NCI-H345 treated with DMSO at 0.1 percent for 48 hours (cell line): Measurements from ENCODE around the gene DMXL1.

Experiments used
- DNase-seq: peaks from one replicate; lab custom pipeline; 2025; ENCODE audit not compliant: unreplicated experiment; lab: John Stamatoyannopoulos, UW

The DMXL1 gene

DNA sequence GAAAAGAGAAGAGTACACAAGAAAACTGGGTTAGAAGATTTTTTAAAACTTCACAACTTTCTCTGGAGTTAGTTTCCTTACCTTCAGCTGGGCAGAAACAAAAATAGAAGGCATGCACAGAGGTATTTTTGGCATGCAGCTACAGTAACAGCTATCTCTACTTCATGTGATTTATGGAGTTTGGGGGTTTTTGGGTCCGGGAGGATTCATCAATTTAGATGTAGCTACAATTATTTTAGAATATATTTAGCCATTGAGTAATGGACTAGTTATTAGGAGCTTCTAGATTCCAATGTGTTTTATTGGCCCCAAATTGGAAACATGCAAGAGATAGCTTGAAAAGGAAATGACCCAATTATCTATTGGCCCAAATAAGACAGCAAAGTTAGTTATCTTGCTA, 193.3 kb downstream of the DMXL1 start:
- DNase-seq, result no peak

- DNase-seq, result peak; percentile 62
Observed at GRCh38 chr5:119267958-119268386, 197.1 kb downstream of the DMXL1 start.

DNA sequence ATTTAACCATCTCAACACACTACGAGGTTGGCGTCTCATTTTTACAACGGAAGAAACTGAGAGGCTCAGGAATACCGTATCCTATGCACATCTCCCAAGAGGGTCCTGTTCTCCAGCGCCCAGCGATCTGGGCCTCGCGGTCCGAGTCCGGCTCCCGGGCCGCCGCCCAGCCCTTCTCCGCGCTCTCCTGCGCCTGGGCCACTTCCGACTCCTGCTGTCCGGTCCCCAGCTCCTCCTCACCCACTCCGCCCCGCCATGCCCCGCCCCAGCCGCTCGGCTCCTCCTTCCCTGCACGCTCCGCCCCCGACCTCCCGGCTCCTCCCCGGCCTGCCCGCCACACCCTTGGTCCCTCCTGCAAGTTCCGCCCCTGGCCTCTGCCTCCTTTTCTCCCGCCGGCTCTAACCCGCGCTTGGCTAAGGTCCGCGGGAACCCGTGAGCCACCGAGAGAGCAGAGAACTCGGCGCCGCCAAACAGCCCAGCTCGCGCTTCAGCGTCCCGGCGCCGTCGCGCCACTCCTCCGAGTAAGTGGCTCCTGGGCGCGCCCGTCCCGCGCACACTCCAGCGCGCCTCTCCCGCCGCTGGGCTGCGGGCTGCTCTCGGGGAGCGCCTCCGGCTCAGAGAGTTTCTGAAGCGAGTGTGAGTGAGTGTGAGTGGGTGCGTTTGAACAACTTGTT, 197.6 kb downstream of the DMXL1 start:
- peak; percentile 68 for DNase-seq

DNA sequence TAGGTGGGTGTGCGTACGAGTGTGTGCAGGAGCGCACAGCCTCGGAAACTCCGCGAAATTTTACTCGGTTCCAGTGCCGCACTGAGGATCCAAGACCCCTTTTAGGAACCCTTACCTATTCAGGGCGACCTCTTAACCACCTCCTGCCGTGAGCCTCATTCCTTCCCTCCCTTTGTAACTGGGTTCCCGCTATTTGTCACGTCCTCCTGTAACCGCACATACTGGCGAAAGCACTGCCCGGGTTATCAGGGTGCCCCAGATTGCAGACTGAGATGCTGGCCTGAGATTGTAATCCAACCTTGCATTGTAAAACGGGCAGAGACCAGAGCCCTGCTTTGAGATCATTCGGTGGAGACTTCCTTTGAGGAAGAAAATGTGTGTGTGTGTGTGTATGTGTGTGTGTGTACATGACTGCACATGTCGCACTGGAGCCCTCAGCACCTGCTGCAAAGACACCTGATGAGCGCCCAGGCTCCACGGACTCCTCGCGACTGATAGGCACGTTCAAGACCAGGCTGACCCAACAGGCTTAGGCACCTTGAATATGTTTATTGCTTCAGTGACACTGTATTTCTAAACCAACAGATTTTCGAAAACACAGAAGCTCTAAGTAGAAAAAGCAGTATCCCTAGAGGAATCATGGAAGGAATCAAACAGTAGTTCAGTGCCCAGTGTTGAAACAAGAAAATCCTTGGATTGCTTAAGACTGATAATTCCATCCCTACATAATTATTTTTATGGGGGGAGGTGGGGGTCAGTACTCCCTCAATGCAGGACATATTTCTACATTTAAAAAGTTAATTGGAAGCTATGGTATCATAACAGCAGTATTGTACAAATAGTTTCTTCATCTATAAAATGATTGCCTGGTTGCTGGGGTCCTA, 198.4 kb downstream of the DMXL1 start:
- no peak for DNase-seq

DNA sequence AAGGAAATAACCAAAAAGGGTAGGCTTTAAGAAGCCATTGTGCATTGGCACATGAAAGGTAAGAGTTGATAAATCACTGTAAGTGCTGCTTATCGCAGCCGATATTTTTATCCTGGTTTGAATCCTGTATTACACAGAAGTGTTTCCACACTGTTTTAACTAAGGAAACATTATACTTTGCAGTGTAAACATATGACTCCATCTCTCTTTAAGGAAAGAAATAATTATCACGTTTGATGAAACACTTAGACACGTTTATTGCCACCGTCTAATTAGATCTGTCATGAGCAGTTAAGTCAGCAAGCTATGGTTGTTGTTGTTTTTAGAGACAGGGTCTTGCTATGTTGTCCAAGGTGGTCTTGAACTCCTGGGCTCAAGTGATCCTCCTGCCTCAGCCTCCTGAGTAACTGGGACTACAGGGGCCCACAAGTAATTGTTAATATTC, 199.3 kb downstream of the DMXL1 start:
- no peak for DNase-seq

DNA sequence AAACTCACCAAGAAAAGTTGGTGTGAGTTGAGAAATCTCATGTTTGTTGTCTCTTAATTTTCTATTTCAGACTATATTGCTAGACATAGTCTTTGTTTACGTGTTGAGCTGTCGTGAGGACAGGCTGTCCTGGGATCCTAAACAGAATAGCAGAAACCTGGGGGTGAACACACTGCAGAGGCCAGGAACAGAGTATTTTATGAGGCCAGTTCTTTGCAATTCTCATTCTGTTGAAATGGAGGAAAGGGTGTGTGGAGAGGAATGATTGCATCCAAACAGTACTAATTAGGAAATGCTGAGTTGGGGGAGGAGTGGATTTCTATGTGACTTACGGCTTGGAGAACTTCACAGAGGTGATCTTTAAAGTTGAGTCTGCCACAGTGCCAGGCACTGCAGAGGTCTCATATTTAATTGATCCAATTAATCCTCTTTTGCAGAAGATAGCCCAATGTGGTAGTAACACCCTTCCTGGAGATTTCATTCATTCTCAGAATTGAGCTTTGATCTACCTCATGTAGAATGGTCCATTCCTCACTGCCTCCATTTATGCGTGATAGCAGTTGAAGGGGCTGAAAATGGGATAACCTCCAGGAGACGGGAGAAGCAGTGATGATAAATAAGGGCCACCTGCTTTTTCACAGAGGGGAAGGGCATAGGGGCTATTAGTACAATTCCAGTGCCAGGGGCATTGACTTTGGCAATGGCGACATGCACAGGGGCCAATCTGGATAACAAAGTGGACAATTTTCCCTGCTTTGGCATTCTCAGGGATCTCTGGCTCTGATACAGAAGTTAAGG, 200.3 kb downstream of the DMXL1 start:
- no peak for DNase-seq

DNA sequence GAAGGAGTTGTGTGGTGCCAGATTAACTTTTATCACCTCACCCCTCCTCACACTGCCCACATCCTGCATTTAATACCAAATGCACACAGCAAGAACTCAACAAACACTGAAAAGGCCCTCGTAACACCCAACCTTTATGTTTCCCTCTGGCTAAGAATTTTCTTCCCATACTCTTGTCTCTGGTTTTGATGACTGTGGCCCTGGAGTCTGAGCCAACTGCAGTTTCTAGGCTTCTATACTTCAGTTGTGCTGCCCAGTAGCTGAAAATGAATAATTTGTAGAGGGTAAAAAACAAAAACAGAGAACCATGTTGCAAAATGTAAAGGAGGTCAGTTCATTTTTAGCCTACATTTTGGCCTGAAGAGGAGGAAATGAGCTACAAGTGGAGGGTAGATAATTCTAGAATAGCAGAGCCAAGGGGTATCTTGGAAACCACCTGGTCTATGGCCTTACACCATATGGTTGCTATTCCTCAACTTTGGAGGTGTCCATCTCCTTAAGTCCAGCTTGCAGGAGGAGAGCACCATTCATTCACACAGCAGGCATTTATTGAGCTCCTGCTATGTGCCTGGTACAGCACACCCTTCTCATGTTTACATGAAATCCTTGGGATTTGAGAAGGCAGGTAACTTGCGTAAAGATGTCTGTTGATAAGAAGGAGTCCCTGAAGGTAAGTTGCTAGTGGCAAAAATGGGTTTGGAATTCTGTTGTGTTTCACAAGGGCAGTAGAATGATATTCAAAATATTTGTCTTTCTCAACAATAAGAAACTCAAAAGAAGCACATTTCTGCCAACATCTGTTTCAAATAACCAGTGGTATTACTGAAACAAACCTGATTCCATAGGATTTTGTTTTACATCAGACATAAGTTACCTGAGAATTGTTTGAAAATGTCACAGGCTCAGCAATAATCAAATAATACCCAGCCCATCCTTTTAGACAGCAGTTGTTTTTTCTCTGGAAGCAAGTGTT, 201.2 kb downstream of the DMXL1 start:
- DNase-seq, result no peak

GRCh38 chr5:119273391-119273839, 202.5 kb downstream of the DMXL1 start:
- no peak for DNase-seq

DNA sequence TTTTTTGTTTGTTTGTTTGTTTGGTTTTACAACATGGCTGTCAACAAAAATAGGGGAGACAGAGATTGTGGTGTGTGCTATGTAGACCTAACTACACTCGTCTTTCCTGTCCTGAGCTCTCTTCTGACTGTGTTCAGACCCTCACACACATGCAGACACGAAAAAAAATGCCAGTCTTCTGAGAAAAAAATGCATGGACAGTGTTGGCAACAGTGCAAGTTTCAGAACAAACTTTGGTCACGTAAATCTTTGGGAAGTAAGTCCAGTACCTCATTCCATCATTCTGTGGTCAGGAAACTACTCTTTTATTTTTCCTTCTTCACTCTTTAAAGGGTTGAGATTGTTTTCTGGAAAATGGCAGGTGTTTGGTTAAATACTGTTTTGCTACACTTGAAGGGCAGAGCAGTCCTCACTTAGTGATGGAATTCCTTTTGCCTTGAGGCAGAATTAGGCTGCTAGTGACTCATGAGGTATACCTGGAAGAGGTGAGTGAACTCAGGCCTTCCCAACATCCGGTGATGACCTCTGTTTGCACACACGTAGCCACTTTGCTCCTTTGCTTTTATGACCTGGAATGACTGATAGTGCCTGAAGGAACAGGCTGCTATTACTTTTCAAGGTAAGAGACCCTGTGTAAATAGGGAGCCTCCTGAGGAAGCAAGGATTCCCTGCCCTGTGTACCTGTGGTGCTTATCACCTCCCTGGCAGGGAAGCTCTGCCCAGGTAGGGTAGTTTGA, 203.3 kb downstream of the DMXL1 start:
- DNase-seq, result no peak

DNA sequence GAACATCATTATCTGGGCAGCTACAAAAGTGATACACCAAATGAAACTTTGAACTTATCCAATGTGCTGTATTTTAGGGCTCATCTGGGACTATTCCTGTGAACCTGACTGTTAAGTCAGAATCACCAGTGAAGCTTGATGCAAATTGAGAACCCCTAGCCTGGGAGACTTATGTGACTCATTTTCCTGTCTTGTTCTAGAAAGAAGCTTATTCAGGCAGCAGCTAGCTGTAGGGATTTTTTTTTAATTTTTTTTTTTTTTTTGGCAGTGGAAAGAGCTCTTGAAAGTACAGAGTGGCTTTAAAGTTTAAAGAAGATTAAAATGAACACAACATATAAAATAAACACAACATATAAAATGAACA, 203.9 kb downstream of the DMXL1 start:
- no peak for DNase-seq

GRCh38 chr5:119275146-119275545, 204.3 kb downstream of the DMXL1 start:
- DNase-seq, result no peak

- no peak for DNase-seq
Observed at GRCh38 chr5:119275601-119276173, 204.8 kb downstream of the DMXL1 start.

GRCh38 chr5:119276978-119277377, 206.1 kb downstream of the DMXL1 start:
- no peak for DNase-seq

GRCh38 chr5:119279093-119279492, 208.2 kb downstream of the DMXL1 start:
- no peak for DNase-seq

- no peak for DNase-seq
Observed at GRCh38 chr5:119280380-119280779, 209.5 kb downstream of the DMXL1 start.

- no peak for DNase-seq
Observed at GRCh38 chr5:119282628-119283027, 211.7 kb downstream of the DMXL1 start.

DNA sequence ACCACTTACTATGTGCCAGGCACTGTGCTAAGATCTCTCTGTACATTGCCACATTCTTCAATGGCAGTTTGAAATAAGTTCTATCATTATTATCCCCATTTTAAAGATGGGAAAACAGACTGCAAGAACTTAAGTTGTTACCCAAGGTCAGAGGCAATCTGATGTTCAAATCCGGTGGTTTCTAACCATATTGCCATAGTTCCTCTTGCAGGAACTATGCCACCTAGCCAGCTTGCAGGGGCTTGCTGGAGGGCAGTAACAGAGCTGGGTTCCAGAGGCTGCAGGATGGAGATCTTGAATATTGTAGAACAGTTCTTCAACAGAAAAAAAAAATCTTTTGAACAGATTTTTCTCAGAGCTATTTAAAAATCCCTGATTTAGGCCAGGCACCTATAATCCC, 213.1 kb downstream of the DMXL1 start:
- no peak for DNase-seq

- DNase-seq, result no peak
Observed at GRCh38 chr5:119285070-119285916, 214.4 kb downstream of the DMXL1 start.
